Duodenal mucosa (tissue), 2 donors: ENCODE data around the gene SLC25A48.

Experiments
- H3K27ac ChIP-seq: one replicate; pipeline ENCODE4 v1.7.0; 2013; ENCODE audit warnings: low read depth, low read length
- H3K27me3 ChIP-seq, 2 donors: one replicate each; pipeline ENCODE4 v1.7.0; 2013; ENCODE audit warnings: low read length in 2 of 2, control low read depth in 1 of 2; ENCODE audit not compliant: insufficient read depth in 2 of 2, control insufficient read depth in 1 of 2
- H3K36me3 ChIP-seq, 2 donors: one replicate each; pipeline ENCODE4 v1.7.0; 2013; ENCODE audit warnings: low read length in 2 of 2, control low read depth in 1 of 2; ENCODE audit not compliant: insufficient read depth in 2 of 2, control insufficient read depth in 1 of 2
- H3K4me1 ChIP-seq, 2 donors: one replicate each; pipeline ENCODE4 v1.7.0; 2013; ENCODE audit warnings: low read length in 2 of 2, control low read depth in 1 of 2; ENCODE audit not compliant: insufficient read depth in 2 of 2, control insufficient read depth in 1 of 2
- H3K4me3 ChIP-seq, 2 donors: one replicate each; pipeline ENCODE4 v1.7.0; 2013; ENCODE audit warnings: low read length in 2 of 2, low read depth in 1 of 2
- H3K9ac ChIP-seq, 2 donors: one replicate each; pipeline ENCODE4 v1.7.0; 2013; ENCODE audit warnings: low read length in 2 of 2, low read depth in 1 of 2
- H3K9me3 ChIP-seq, 2 donors: one replicate each; pipeline ENCODE4 v1.7.0; 2013; ENCODE audit warnings: low read length in 2 of 2, control low read depth in 1 of 2; ENCODE audit not compliant: control insufficient read depth in 1 of 2

Gene SLC25A48

GRCh38 chr5:135887447-135887864 is 53.0 kb downstream of the SLC25A48 start:
- Histone ChIP-seq H3K4me3 (no peak overlapping the region), H3K27ac (no peak overlapping the region), H3K27me3 (peaks cover 0 to 12% of the 10 kb centered on the region in 2 donors), H3K9me3 (no peaks in the 10 kb centered on the region), H3K9ac (no peak overlapping the region), H3K4me1 (peaks cover 4% of the 10 kb centered on the region in 2 donors), H3K36me3 (no peaks in the 10 kb centered on the region)

DNA sequence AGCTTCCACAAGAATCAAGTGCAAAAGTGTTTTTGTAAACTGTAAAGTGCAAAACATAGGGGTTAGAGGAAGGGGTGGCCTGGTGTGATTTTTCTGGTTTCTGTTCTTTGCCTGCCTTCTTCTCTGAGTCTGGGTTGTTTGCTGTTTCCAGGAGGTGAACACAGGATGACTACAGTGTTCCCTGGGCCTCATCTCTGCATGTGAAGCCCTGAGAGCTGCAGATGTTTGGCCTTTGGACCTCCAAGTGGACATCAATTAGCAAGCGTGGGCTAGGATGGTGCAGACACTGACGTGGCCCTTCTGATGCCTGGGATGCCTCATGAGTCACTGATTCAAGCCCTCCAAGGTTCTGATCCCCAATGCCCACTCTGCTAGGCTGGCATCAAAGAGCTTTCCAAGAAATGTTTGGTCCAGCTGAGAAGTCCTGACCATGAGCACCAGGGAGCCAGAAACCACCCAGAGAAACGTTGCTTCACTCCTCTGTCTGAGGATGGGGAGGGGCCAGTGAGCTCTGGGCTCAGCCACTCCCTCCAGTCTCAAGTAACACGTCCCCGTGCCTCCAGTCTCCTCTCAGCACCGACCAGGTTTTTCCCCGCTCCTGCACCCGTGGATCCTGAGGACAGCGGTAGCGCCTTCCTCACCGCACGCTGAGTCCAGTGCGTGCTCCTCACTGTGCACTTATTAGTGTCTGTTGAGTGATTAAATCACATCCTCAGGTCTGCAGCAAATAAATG is 53.6 kb downstream of the SLC25A48 start:
- H3K27me3 ChIP-seq = peaks cover 0 to 12% of the 10 kb centered on the region in 2 donors
- H3K27ac ChIP-seq = no peak overlapping the region
- H3K4me1 ChIP-seq = peaks cover 4% of the 10 kb centered on the region in 2 donors
- H3K9me3 ChIP-seq = no peaks in the 10 kb centered on the region
- no peaks in the 10 kb centered on the region for H3K36me3 ChIP-seq
- H3K4me3 ChIP-seq = no peak overlapping the region
- H3K9ac ChIP-seq = no peak overlapping the region

GRCh38 chr5:135890296-135890695 is 55.8 kb downstream of the SLC25A48 start:
- Histone ChIP-seq H3K9ac (no peak overlapping the region), H3K27ac (no peak overlapping the region), H3K27me3 (peaks cover 0 to 3% of the 10 kb centered on the region in 2 donors), H3K4me1 (peaks cover 4% of the 10 kb centered on the region in 2 donors), H3K4me3 (no peak overlapping the region), H3K9me3 (no peaks in the 10 kb centered on the region), H3K36me3 (no peaks in the 10 kb centered on the region)

GRCh38 chr5:135890867-135891266 is 56.4 kb downstream of the SLC25A48 start:
- H3K27ac ChIP-seq = no peak overlapping the region
- peaks cover 4% of the 10 kb centered on the region in 2 donors for H3K4me1 ChIP-seq
- no peak overlapping the region for H3K9ac ChIP-seq
- H3K4me3 ChIP-seq = no peak overlapping the region
- H3K36me3 ChIP-seq = no peaks in the 10 kb centered on the region
- no peaks in the 10 kb centered on the region for H3K27me3 ChIP-seq
- no peaks in the 10 kb centered on the region for H3K9me3 ChIP-seq

- Histone ChIP-seq H3K36me3 (no peaks in the 10 kb centered on the region), H3K4me3 (no peak overlapping the region), H3K4me1 (peaks cover 4% of the 10 kb centered on the region in 2 donors), H3K27me3 (no peaks in the 10 kb centered on the region), H3K27ac (no peak overlapping the region), H3K9me3 (no peaks in the 10 kb centered on the region), H3K9ac (no peak overlapping the region)
These were observed 56.8 kb downstream of the SLC25A48 start for GRCh38 chr5:135891268-135891667.

- Histone ChIP-seq H3K36me3 (no peaks in the 10 kb centered on the region), H3K9ac (no peak overlapping the region), H3K27ac (no peak overlapping the region), H3K9me3 (no peaks in the 10 kb centered on the region), H3K27me3 (no peaks in the 10 kb centered on the region), H3K4me3 (no peak overlapping the region), H3K4me1 (peaks cover 4% of the 10 kb centered on the region in 2 donors)
These were observed 57.3 kb downstream of the SLC25A48 start for GRCh38 chr5:135891791-135892190.

DNA sequence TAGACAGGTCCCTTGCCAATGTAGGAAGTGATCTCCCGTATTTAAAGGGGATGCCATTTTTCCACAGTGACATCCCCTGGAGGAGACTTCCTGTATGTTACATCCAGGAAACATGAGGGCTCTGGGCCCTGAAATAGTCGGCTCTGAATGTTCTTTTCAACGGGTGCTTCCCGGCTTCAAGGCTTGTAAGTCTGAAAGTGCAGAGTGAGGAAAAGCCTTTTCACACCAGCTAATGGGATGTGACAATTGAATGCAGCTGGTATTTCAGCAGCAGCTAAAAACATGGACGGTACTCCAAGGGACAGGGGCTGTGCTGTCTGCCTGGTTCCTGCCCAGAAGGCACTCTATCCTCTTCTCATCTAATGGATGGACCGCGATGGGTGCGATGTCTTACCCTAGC is 59.8 kb downstream of the SLC25A48 start:
- no peak overlapping the region for H3K9ac ChIP-seq
- H3K27me3 ChIP-seq = peaks cover 0 to 8% of the 10 kb centered on the region in 2 donors
- H3K36me3 ChIP-seq = no peaks in the 10 kb centered on the region
- H3K4me3 ChIP-seq = no peak overlapping the region
- no peaks in the 10 kb centered on the region for H3K9me3 ChIP-seq
- H3K27ac ChIP-seq = no peak overlapping the region
- H3K4me1 ChIP-seq = no peaks in the 10 kb centered on the region

DNA sequence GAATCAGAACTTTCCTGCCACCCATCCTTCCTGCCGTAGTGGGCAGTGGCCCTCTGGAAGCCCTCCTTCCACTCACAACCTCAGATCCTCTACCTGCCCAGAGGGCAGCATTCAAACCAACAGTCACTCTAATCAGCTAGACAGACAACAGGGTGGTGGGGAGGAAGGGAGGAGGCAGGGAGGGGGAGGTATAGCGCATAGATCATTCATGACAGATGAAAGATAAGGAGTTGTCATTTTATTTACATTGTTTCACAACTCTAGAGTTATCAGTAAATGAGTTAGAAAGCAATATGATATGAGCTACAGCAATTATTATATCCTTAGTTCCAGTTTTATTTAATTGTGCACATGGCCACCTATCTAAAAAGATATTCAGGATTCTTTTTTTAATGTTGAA is 60.3 kb downstream of the SLC25A48 start:
- no peak overlapping the region for H3K9ac ChIP-seq
- H3K36me3 ChIP-seq = no peaks in the 10 kb centered on the region
- peaks cover 0 to 9% of the 10 kb centered on the region in 2 donors for H3K27me3 ChIP-seq
- H3K4me1 ChIP-seq = no peaks in the 10 kb centered on the region
- no peaks in the 10 kb centered on the region for H3K9me3 ChIP-seq
- no peak overlapping the region for H3K4me3 ChIP-seq
- no peak overlapping the region for H3K27ac ChIP-seq

GRCh38 chr5:135895474-135896006 is 61.1 kb downstream of the SLC25A48 start, which contains the start of gene IL9:
IL9 (minus strand) TSS chr5:135895841; CDS start chr5:135895816, 25 bp downstream.
- H3K27me3 ChIP-seq = peaks cover 0 to 9% of the 10 kb centered on the region in 2 donors
- H3K4me3 ChIP-seq = no peak within 1 kb of the TSS
- no peak within 1 kb of the TSS for H3K27ac ChIP-seq
- no peak within 1 kb of the TSS for H3K9ac ChIP-seq
- no peaks in the 10 kb centered on the region for H3K4me1 ChIP-seq
- no peaks in the 10 kb centered on the region for H3K36me3 ChIP-seq
- no peaks in the 10 kb centered on the region for H3K9me3 ChIP-seq

GRCh38 chr5:135898651-135899050 is 64.2 kb downstream of the SLC25A48 start:
- Histone ChIP-seq H3K4me1 (no peaks in the 10 kb centered on the region), H3K36me3 (no peaks in the 10 kb centered on the region), H3K9ac (no peak overlapping the region), H3K27me3 (peaks cover 2 to 18% of the 10 kb centered on the region in 2 donors), H3K27ac (no peak overlapping the region), H3K9me3 (no peaks in the 10 kb centered on the region), H3K4me3 (no peak overlapping the region)
